22Rv1 (cell line): ENCODE results near the gene ZNF500.

Source experiments
- CTCF ChIP-seq: fragments of 450-650 bp; IDR thresholded peaks from 2 replicates; pipeline ENCODE4 v1.5.1; 2017; ENCODE audit warnings: mild to moderate bottlenecking
- ZFX ChIP-seq: fragments of 450-650 bp; IDR thresholded peaks from 2 replicates; pipeline ENCODE4 v1.6.1; 2017; ENCODE audit warnings: antibody characterized with exemption, borderline replicate concordance

DNA sequence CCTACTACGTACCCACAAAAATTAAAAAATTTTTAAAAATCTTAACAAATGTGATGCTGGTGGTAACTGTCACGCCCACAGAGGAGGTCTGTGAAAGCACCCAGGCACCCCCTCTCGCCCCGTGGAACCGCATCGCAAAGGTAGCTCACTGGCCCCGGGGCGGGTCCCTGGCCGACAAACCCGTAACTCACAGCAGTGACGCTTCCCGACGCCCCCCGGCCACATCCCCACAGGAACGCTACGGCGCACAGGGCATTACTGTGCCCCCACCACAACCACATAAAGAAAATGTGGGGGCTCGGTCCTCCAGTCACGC lies 33.3 kb downstream of the ZNF500 start:
- TF ChIP-seq CTCF (no peak), ZFX (no peak)
